DMS79 (cell line): ENCODE results near the gene GRIN2A.

Source experiments
- DNase-seq: peaks from one replicate; lab custom pipeline; 2025; lab: John Stamatoyannopoulos, UW

GRIN2A gene

DNA sequence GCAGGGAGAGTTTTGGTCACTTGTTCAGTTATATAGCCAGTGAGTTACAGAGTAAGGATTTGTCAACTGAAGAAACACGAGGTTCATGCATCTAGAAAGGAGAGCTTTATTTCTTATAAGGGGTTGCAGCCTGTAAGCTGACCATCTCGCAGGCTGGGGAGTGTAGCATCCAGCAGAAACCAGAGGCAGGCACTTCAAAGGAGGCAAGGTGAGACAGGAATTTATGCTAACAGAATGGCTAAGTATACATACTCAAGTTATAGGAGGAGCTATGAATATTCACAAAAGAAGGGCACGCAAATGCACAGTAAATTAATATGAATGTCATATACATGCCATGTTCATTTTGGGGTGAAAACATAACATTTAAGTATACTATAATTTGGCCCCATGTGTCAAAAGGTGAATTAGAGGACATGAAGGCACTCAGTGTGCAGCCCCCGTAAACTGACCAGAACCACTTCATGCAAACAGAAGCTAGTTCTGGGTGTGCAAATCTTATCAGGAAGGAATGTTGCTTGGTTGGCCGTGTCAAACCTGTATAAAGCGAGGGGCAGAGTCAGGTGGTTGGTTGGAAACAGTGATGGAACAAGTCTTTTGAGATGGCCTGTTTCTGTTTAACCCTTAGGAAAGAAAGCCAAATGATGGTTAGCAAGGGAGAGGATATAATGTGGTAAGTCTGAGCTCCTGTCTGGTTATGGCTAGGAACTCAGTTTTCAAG, 97.0 kb downstream of the GRIN2A start:
- DNase-seq, result no peak

DNA sequence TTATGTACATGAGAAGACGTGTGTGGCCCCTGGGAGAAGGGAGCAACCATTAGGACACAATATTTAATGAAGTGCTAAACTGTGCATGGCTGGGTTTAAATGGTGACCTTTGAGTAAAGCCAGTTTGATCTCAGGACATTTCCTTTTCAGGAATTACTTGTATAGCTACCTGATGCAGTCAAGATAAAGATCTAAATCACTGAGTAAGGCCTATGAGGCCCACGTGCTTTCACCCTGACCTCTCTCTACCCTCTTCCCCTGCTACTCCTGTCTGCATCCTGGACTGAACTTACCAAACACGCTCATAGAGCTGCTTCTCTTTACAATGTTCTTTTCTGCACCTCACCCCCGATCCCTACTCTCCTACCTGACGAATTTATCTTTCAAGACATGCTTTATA, 98.9 kb downstream of the GRIN2A start:
- DNase-seq, result no peak

DNA sequence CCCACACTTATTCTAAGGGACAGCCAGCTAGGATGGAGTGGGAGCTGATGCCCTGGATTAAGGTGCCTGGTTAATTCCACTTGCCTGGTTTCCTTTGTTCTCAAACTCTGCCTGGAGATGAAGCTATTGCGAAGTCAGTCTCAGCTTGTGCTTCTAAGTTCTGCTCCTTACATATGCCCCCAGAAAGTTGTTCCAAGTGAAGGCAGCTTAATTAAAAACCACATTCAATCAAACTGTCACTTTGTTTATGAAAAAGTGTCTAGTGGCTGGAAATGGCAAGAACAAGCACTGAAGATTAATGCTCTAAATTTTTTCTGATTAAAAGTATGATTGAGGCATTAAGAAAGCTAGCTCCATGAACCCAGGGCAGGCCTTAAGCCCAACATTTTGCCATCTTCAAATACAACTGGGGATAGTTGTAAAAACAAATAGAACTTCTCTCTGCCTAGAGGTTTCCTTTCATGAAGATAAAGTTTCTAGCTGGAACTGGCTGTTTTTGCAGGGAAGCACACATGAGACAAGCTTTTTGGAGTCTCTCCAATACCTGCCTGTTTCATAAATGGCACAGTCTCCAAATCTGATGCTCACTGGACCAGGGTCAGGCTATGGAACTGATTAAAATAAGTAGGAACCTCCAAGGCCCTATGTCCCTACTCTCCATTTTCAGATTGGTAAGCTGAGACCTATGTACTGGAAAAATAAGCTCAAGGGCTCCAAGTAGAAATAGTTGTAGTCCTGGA, 100.9 kb downstream of the GRIN2A start:
- no peak for DNase-seq

DNA sequence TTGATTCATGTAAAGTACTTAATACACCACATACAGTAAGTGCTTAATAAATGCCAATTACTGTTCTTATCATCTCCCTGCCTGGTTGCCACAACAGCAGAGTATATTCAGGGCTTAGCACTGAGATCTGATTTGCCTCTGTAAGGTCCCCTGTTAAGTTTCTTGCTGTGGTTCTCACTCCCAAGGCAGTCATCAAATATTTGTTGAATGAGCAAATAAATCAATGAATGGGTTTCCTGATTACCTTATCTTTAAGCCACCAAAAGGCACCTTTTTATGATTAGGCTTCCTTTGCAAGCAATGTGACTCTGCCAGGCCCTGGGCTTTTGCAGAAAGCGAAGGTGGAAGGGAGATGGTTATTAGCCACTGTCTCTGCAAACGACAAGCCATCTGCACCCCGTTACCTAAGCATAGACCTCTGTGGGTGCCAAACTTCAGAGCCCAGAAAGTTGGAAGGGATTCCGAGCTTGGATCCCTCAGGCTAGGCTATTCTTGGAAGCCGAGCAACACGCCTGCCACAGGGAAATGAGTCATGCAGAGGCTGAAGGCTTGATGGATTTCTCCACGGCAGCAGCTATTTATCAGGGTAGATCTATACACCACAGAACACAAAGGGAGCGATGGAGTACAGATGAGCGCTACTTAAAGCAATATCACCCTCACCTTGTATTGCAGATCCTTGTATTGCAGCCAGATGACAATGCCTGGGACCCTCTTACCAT, 102.0 kb downstream of the GRIN2A start:
- DNase-seq, result no peak

DNA sequence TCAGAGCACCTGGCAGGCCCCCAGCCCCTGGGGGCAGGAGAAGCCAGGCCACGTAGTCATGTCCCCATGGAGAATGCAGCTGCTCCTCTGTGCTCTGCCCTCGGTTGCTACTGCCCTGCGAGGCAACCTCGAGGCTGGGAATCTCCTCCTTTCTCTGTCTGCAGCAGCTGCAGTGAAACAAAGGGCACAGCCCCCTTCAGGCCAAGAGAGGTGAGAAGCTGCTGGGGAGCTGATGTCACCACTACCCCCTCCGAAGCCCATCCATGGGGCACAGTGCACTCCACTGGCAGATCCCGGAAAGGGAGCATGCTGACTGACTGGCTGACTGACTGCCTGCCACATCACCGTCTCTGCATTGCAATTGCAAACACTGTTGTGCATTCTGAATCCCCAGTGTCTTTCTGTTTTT, 103.7 kb downstream of the GRIN2A start:
- no peak for DNase-seq

DNA sequence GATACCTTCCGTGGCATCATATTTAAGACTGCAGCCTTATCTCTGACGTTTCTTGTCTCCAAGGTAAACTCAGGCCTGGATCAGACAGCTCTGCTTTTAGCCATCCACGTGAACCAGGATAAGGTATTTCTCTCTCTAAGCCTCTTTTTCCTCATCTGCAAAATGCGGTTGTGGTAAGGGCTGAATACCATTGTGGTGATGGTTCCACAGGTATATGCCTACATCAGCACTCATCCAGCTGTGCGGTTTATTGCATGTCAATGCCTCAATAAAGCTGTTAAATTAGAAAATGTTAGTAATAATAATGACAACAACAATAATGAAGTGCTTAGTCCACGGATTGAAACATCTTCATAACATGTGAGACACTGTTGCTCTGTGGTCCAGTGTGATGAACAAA, 104.4 kb downstream of the GRIN2A start:
- no peak for DNase-seq

DNA sequence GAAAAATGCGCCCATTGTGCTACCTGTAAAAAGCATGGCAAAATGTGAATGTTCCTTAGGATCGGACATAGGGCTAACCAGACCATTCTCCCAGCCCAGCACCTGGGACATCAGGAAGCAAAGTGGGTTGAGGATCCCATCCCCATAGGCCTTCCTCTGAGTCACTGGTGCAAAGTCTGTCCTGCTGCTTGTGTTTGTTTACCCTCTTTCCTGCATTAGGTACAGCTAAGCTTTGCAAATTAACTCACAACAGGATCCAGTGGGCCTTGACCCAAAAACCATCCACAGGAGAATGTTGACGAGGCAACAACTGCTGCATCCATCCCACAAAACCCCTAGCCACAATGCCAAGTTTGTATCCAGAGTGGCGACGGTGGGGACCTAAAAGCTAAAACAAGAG, 106.2 kb downstream of the GRIN2A start:
- DNase-seq, result no peak

DNA sequence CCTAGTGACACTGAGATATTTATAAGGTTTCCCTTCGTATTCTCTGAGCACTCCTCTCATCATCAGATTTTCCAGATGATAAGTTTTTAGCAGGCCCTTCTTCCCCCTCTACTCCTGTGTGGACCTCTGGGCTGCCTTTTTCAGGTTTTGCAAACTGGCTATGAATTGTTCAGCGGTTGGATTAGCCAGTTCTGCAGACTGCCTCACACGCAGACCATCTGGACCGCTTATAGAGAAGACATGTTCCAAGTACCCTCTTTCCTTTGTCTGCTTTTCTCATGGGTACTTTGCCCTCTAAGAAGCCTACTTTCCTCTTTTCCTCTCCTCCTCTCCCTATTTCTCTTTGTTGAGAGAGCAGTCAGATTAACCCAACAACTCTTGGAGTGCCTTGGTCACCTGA, 111.6 kb downstream of the GRIN2A start:
- DNase-seq, result no peak

DNA sequence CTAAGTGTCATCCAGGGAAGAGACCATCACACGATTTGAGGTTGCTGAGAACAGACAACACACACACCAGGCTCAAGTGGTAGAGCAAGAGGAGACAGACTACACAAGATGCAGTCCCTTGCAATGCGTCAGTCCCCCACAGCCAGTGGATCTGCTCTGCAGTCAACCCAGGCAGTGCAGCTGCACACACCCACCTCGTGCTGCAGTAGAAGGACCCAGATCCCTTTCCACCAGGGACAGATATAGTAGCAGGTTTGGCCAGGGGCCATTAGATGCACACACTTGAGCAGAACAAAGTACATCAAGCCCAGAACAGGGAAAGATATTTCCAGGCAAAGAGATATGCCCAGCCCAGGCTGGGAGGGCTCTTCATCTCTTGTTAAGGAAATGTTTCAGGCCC, 112.9 kb downstream of the GRIN2A start:
- DNase-seq, result no peak

DNA sequence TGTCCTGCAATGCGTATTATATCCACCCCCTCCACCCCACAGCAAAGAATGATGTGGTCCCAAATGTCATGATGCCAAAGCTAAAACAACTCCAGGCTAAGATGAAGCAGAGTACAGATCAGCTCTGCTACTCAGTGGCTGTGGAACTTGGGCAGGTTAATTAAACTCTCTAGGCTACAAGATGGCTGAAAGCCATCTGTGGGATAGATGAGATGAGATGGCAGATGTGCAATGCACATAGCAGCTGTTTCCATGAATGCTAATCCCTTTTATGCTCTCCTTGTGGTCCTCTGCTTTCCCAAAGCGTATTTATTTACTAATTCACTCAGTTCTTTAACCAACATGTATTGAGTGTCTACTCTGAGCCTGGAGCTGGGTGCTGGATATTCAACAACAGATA, 114.4 kb downstream of the GRIN2A start:
- DNase-seq, result no peak

DNA sequence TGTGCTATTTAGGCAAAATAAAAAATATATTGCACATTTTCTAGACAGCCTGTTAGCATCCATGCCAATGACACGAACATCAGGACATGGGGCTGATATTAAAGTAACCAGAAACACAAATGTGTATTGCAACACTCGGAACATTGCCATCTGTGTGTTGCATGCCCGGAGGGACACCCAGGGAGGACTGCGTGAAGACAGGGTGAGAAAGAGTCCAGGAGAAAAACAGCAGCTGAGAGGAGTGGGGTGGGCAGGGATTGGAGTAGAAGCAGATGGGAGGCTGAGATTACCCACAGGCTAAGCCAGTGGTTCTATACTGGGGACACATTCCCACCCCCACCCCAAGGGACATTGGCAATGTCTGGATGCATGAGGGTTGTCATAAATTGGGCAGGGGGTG, 114.8 kb downstream of the GRIN2A start:
- no peak for DNase-seq

DNA sequence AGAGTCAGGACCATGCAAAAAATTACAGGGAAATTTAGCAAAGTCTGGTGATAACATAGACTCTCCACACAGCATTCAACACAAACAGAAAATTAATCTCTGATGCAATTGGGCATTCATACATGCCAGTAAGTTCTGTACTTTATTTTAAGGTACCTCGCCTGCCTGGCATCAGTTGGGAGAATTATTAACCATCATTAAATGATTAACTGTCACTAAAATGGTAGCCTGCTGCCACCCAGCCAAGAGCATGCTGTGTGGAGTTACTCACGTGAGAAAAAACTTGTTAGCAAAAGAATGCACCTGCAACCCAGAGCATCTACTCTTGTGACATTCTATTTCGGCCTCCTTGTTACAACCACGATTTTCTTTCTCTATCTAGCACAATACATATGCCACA, 117.2 kb downstream of the GRIN2A start:
- DNase-seq, result no peak

DNA sequence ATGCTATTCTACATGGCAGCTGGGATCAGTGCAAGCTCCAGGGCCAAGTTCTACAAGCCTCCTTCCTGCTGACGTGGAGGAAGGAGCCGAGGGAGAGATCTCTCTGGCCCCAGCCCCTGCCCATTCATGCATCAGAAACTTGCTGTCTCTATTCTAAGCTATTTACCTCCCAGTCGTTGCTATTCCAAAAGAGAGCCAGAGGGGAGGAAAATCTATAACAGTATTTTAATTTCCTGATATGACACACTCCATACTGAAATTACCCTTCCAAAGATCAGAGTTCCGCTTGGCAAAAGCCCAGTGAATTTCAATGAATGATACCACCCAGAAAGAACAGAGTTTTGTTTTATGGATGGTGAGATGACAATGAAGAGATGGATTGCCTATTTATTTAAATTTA, 133.4 kb downstream of the GRIN2A start:
- DNase-seq, result no peak

DNA sequence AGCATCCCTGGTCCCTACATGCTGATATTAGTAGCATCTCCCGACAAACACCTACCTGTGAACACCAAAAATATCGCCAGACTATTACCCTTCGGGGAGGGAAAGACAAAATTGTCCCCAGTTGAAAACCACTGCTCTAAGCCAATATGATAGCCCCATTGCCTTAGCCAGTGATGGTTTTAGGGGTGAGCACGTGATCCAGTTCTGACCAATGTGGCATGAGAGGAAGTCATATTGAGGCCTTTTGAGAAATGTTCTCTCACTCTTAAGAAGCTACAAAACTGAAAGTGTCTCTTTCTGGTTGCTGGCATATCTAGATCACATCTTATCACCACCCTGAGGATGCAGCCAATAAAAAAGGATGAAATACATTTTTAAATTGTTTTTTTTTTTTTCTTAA, 136.3 kb downstream of the GRIN2A start:
- no peak for DNase-seq

DNA sequence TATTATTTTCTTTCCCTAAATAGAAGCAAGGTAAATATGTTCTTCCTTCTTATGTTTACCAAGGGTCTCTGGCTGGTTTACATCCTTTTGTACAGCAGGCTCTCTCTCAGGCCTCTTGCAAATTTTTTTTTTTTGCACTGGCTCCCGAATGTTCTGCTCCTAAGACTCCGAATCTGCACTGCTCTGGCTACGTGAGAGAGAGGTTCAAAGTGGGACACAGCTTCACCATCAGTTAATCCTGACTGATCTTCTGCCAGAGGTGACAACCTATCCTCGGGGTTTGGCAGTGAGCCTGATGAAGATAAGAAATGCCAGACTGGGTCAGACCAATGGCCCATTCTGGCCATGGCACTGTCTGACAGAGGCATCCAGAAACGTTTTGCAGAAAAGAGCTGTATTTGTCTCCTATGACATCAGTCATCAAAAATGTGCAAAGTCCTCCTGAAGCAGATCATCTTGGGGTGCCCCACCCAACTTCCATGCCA, 136.9 kb downstream of the GRIN2A start:
- DNase-seq, result no peak

DNA sequence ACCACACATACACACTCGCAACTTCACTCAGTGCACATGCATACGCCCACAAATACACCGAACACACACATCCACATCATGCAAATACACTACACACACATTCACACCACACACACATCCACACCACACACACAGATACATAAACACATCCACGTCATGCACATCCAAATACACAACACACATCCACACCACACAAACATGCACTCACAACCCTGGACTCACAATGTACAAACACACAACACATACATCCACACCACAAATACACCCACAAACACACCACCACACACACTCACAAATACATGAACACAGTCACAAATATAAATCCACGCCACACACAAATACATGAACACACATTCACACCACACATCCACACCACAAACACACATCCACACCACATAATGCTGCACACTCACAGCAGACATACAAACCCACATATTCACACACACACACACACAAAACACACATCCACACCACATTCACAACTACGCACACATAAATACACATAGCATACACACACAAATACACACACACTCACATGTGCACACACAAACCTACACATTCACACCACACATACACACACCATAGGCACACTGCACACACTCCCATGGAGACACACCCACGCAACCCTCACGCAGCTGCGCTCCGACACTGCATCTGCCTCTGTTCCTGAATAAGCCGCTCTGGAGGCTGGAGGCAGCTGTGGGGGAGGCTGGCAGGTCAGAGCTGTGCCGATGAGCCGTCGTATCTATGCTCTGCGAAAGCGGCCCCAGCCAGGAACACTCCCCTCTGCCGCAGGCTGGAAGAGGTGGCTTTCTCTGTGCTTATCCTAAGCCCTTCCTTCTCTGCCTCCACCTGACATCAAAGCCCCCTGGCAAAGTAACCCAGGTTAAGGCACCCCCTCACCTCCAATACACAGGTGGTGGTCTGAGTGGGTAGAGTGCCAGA, 141.8 kb downstream of the GRIN2A start:
- DNase-seq, result no peak

DNA sequence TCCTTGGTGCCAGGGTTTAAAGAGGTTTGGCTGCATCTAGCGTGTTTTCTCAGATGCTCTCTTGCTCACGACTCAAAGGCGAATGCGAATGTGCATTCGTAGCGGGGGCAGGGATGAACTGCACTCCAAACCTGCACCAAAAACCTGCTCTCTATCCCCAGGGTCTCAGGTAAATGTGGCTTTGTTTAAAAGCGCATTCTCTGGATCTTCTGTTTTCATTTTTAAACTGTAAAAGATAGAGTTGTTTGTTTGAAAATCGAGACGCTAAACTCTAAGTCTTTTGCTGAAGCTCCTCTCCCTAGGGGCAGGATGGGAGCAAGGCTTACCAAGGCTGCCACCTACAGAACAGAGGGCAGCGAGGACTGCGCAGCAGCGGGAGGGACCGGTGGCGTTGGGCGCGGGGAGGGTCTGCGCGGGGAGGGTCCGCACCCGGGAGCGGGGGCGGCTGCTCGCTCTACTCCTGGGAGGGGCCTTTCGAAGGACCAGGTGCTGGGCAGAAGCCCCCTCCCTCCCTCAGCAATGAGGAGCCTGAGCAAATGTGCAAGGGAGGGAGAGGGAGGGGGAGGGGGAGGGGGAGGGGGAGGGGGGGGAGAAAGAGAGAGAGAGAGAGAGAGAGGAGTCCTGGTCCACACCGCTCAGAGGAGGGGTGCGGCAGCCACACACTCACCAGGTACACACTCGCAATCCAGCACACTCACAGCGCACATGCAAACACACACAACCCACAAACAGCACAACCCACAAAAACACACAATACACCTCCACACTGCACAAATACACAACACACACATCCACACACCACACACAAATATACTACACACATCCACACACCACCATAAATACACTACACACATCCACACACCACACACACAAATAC, 142.8 kb downstream of the GRIN2A start:
- DNase-seq, result peak; percentile 38

DNA sequence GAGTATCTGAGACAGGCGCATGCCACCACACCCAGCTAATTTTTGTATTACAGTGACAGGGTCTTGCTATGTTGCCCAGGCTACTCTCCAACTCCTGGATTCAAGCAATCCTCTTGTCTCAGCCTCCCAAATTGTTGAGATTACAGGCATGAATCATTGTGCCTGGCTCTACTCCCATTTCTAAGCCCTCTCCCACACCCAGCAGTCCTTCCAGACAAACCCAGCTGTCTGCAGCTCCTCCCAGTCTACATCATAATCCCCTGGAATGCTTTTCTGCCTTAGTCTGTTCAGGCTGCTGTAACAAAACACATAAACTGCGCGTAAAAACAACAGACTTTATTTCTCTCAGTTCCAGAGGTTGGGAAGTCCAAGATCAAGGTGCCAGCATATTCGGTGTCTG, 144.5 kb downstream of the GRIN2A start:
- no peak for DNase-seq

DNA sequence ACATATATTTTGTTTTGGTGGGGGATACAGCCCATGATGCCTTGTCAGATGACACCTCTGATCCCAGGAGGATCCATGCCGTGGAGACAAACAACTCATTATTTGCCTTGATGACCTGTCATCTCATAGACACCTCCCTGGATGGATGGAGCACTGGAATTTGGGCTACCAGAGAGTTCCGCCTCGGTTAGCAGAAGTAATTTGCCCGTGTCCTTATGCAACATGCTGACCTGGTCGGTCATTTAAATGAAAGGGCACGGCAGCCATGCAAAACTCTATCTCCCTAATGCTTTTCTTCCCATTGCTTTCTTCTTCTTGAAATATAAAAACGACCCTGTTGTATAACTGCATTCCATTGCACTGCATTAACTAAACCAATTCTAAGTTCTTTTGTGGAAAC, 145.3 kb downstream of the GRIN2A start:
- no peak for DNase-seq

DNA sequence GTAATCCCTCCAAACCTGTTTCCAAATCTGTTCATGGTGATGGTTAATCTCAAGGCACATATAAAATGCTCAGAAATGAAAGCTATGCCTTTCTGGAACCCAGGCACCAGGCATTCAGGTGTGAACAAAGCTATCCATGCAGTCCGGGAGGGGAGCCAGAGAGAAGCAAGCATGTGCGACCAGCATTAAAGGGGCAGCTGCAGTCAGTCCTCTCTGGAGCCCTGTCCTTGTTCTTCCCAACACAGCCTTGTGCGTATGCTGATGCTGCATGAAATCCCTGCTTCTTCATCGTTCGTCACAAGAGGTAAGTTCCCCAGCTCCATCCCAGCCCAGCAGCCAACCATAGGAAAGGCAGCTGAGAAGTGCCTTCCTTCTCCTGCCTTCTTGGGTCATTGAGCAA, 148.7 kb downstream of the GRIN2A start:
- DNase-seq, result peak; percentile 58

DNA sequence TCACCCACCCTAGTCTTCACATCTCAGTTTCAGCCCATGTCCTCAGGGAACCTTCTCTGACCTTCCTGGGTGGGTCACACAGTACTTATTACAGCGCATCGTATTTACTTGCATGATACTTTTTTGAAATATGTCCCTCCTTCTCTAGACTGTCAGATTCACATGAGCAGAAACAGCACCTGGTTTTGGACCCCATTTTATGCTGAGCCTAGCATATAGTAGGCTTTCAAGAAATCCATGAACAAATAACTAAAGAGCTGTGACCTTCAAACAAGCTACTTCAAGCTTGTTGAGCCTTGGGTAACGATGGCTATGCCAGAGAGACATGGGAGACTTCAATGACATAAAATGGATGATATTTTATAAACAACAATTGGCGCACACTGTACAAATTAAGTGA, 150.3 kb downstream of the GRIN2A start:
- DNase-seq, result no peak
